ENCODE measurements around the gene ASRGL1.
"Not testable (repeated sequence)": the region's sequence is repeated elsewhere in the genome, so short reads cannot be mapped to it uniquely, and the experiment has no call there.

ASRGL1 gene

DNA sequence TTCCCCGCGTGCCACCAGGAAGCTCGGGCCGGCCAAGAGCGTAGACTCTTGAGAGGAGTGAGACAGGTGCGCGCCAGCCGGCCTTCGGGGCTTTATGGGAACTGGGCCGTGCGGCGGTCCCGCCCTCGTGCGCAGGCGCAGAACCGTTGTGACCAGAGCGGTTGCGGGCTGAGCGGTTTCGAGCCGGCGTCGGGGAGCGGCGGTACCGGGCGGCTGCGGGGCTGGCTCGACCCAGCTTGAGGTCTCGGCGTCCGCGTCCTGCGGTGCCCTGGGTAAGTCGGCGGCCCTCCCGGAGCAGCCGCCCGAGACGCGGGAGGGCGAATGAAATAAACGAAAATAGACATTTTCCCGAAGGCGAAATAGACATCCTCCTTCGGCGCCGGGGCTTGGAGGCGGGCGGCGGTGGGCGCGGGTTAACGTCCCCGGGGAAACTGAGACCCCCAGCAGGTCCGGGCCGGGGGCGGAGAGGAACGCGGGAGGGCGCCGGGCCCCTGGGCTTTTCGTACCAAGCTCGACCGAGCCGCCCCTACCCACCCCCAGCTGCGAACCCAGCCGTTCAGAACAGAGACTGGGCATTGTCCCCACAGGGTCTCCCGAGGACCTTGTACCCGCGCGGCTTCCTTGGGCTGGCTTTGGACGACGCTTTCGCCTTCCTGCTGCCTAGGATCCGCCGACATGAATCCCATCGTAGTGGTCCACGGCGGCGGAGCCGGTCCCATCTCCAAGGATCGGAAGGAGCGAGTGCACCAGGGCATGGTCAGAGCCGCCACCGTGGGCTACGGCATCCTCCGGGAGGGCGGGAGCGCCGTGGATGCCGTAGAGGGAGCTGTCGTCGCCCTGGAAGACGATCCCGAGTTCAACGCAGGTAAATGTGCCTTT is at the start of gene ASRGL1:
TSS of gene ASRGL1 (plus strand) at position 146 of the 879 bp plus-strand sequence. CDS start at position 676, 530 bp downstream.
- no peak for DNase-seq

- DNase-seq = no peak
These were observed 41.7 kb upstream of the ASRGL1 start for GRCh38 chr11:62295504-62295903.

DNA sequence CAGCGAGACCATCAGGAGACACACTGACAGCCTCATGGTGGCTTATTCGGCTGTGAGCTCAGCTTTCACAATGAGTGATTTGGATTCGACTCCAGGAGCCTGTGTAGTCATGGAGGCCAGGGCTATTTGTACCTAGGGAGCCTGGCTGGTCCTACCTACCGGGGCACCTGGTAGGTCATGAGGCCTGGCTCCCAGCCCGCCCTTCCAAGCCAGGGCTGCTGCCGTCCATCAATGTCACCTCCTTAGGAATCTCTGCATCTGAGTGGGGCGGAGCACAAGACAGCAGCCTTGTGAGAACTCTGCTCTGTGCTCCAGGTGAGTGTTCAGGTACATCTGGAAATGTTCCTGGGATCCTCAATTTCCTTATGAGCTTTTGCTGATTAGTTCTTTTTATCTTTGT is 38.3 kb upstream of the ASRGL1 start, which contains the start of gene SCGB1D4:
TSS of gene SCGB1D4 (minus strand) at position 101 of the 400 bp plus-strand sequence. CDS start at position 36, 65 bp downstream.
- no peak for DNase-seq

DNA sequence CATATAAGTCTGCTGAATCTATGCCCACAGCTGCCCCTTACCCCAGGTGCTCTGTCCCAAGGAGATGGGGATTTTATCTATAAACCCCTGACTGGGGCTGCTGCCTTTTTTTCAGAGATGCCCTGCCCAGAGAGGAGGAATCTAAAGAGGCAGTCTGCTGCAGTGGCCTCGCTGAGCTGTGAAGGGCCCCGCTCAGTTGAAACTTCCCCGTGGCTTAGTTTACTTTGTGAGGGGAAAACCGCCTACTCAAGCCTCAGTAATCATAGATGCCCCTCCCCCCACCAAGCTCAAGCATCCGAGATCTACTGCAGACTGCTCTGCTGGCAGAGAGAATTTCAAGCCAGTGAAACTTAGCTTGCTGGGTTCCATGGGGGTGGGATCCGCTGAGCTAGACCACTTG is 31.0 kb upstream of the ASRGL1 start:
- DNase-seq = no peak

- DNase-seq = no peak
These were observed 29.3 kb upstream of the ASRGL1 start for GRCh38 chr11:62307950-62308349.

GRCh38 chr11:62309991-62310390 is 27.3 kb upstream of the ASRGL1 start:
- DNase-seq = no peak

GRCh38 chr11:62315431-62315830 is 21.8 kb upstream of the ASRGL1 start:
- no peak for DNase-seq

DNA sequence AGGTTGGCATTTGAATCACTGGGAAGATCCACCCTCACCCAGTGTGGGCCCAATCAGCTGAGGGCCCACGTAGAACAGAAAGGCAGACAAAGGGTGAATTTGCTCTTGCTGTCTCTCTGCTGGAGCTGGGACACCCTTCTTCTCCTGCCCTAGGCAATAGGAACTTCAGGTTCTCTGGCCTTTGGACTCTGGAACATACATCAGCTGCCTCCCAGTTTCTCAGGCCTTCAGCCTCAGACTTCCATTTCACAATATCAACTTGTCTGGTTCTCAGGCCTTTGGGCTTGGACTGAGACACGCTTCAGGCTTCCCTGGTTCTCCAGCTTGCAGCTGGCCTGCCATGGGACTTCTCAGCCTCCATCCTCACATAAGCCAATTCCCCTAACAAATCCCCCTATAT is 14.7 kb upstream of the ASRGL1 start:
- no peak for DNase-seq

- DNase-seq = peak; percentile 60
These were observed 12.3 kb upstream of the ASRGL1 start for GRCh38 chr11:62324731-62325556.

DNA sequence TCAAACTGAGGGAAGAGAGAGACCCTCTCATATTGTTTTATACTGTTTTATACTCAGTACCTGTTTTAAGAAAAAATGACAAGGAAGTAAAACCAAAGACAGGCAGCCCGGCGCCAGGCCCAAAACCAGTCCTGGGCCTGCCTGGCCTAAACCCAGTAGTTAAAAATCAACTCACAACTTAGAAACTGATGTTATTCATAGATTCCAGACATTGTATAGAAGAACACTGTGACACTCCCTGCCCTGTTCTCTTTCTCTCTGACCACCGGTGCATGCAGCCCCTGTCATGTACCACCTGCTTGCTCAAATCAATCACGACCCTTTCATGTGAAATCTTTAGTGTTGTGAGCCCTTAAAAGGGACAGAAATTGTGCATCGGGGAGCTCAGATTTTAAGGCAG is 11.5 kb upstream of the ASRGL1 start:
- DNase-seq = not testable (repeated sequence)

DNA sequence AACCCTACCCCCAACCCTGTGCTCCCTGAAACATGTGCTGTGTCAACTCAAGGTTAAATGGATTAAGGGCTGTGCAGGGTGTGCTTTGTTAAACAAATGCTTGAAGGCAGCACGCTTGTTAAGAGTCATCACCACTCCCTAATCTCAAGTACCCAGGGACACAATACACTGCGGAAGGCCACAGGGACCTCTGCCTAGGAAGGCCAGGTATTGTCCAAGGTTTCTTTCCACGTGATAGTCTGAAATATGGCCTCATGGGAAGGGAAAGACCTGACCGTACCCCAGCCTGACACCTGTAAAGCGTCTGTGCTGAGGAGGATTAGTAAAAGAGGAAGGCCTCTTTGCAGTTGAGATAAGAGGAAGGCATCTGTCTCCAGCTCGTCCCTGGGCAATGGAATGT is 10.5 kb upstream of the ASRGL1 start:
- DNase-seq = not testable (repeated sequence)

- DNase-seq = not testable (repeated sequence)
These were observed 9.7 kb upstream of the ASRGL1 start for GRCh38 chr11:62327541-62327940.

DNA sequence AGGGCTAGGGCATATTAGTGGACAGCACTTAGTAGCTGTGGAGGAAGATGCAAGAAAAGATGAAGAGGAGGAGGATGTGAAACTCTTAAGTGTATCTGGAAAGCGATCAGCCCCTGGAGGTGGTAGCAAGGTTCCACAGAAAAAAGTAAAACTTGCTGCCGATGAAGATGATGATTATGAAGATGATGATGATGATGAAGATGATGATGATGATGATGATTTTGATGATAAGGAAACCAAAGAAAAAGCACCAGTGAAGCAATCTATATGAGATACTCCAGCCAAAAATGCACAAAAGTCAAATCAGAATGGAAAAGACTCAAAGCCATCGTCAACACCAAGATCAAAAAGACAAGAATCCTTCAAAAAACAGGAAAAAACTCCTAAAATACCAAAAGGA is 6.0 kb upstream of the ASRGL1 start:
- not testable (repeated sequence) for DNase-seq

DNA sequence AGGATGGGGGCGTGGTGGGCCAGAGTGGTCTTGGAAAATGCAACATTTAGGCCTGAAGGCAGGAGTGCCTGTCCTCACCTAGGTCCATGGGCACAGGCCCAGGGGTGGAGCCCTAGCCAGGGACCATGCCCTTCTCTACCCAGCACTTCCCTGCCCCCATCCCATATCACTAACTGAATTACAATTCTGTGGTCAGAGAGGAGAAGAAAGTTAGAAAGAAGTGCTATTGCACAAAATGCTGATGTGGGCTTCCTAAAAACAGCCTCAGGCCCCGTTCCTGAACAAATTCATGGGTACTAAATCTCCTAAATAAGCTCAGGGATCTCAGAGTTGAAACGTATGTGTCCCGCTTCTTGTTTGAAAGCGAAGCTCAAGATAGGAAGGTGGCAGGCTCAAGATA is 3.5 kb upstream of the ASRGL1 start:
- no peak for DNase-seq

GRCh38 chr11:62336949-62337302 is 322 bp upstream of the ASRGL1 start:
- DNase-seq = not testable (repeated sequence)

- no peak for DNase-seq
These were observed 970 bp downstream of the ASRGL1 start for GRCh38 chr11:62338218-62338617.

- peak; percentile 41 for DNase-seq
These were observed 3.1 kb downstream of the ASRGL1 start for GRCh38 chr11:62340269-62340901.

DNA sequence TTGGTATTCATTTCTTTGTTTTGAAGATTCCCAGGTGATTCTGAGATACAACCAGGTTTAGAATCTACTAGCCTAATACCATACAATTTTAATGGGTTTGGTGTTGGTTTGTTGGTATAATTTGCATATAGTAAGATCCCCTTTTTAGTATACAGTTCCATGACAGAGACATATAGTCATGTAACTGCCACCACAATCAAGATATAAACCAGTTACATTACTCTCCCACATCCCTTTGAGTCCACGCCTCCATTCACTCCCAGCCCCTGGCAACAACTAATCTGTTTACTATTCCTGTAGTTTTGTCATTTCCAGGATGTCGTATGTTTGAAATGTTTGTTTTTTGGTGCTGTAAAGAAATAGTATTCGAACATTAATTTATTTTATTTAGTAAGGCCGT is 4.3 kb downstream of the ASRGL1 start:
- DNase-seq = no peak

DNA sequence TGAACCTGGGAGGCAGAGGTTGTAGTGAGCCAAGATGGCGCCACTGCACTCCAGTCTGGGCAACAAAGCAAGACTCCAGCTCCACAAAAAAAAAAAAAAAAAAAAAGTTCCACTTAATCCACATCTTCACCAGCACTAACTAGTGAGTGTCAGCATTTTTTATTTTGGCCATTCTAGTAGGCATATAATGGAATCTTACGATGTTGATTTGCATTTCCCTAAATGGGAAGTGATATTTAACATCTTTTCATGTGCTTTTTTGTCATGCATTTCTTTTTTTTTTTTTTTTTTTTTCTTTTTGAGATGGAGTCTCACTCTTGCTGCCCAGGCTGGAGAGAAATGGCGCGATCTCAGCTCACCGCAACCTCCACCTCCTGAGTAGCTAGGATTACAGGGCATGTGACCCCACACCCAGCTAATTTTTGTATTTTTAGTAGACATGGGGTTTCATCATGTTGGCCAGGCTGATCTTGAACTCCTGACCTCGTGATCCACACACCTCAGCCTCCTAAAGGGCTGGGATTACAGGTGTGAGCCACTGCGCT is 6.5 kb downstream of the ASRGL1 start:
- not testable (repeated sequence) for DNase-seq

DNA sequence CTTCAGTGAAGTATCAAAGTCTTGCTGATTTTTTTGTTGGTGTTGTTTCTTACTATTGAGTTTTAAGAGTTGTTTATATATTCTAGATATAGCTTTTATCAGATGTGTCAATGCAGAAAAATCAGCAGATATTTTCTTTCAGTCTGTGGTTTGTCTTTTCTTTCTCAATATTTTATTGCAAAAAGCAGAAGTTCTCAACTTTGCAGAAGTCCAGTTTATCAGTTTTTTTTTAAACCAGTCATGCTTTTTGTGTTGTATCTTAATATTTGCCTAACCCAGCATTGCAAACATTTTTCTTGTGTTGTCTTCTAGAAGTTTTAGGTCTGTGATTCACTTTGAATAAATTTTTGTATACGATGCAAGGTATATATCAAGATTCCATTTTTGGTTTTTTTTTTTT is 7.0 kb downstream of the ASRGL1 start:
- no peak for DNase-seq

GRCh38 chr11:62345861-62346260 is 8.6 kb downstream of the ASRGL1 start:
- no peak for DNase-seq

- DNase-seq = no peak
These were observed 15.4 kb downstream of the ASRGL1 start for GRCh38 chr11:62352355-62353336.
